Activated gamma-delta T cell treated with anti-CD3 and anti-CD28 coated beads, Interleukin-2, amount 50 U/mL, for 16 hours (primary cell): ENCODE data around the gene SLMAP.
"Not testable (repeated sequence)": the region's sequence is repeated elsewhere in the genome, so short reads cannot be mapped to it uniquely, and the experiment has no call there.

Experiments
- DNase-seq: peaks from one replicate; pipeline ENCODE4 v3.0.0-alpha.2; 2020; ENCODE audit warnings: low read depth

SLMAP gene

DNA sequence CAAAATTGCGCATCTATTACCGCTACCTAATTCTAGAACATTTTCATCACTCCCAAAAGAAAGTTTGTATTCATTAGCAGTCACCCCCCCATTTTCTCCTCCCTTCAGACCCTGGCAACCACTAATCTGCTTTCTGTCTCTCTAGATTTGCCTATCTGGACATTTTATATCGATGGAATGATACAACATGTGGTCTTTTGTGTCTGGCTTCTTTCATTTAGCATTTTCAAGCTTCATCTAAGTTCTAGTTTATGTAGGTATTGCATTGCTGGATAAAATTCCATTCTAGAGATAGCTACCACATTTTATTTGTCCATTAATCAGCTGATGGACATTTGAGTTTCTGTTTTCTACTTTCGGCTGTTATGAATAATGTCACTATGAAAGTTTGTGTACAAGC lies 38.4 kb downstream of the SLMAP start:
- DNase-seq, result no peak

- no peak for DNase-seq
These were observed 38.8 kb downstream of the SLMAP start for GRCh38 chr3:57794951-57795350.

DNA sequence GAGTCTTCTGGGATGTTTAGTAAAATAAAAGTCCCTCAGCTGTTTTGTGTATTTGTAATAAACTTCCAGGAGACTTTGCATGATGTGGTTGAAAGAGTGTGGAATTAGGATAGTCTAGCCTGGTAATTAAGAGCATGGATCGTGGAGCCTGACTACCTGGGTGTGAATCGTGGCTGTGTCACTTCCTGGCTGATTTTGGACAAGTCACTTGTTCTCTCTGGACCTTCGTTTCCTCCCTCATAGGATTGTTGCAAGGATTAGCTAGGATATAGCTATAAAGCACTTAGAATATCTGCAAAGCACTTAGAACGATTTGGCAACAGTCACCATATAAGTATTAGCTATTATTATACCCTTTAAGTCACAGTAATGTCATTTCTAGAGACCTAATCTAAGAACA lies 40.2 kb downstream of the SLMAP start:
- DNase-seq, result no peak

DNA sequence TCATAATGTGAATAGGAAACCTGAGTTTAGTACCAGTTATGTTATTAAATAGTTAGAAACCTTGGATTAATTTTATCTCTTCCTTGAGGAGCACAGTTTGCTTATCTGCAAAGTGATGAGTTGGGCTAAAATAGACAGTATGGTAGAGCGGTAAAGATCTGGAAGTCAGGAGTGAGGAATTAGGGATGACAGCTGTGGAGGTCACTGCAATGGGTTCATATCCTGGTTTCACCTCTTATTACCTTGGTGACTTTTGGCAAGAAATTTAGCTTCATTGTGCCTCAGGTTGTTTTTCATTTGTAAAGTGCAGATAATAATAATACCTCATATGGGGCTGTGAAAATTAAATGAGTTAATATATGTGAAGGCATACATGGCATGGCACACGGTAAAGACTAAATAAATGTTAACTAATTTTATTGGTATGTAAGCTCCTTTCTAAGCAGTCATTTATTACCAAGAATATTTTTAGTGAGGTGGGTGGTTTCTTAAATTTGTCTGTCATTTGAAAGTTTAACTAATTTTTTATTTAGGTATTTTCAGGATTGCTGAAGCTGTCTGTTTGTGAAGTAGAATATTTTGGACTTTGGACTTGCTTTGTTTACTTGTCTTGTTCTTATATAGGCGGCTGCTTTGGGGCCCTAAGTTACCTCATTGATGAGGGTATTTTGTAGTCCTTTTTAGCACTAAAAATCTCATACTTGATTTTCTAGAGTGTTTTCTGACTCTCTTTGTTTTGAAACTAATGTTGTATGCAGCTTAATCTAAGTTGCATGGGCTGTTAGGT lies 41.8 kb downstream of the SLMAP start:
- DNase-seq, result no peak

- DNase-seq, result no peak
These were observed 47.6 kb downstream of the SLMAP start for GRCh38 chr3:57803647-57804081.

GRCh38 chr3:57805266-57805665 lies 49.2 kb downstream of the SLMAP start:
- DNase-seq, result no peak

DNA sequence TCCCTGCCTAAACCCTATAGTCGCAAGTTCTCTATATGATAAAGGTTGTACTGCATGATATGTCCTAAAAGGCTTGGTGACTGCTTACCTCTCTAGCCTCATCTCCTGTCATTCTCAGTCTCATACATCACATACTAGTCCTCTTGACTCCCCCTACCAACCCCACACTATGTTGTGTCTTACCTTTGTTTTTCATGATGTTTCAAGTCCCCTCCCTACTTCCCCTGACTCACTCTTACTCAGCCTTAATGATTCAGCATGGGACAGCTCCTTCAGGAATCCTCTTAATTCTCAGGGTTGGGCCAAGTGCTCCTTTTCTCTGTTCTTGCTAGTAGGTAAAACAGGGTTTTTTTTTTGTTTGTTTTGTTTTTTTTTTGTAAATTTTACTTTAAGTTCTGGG lies 49.6 kb downstream of the SLMAP start:
- no peak for DNase-seq

- DNase-seq, result not testable (repeated sequence)
These were observed 50.1 kb downstream of the SLMAP start for GRCh38 chr3:57806195-57806594.

- DNase-seq, result no peak
These were observed 53.0 kb downstream of the SLMAP start for GRCh38 chr3:57808961-57809608.

DNA sequence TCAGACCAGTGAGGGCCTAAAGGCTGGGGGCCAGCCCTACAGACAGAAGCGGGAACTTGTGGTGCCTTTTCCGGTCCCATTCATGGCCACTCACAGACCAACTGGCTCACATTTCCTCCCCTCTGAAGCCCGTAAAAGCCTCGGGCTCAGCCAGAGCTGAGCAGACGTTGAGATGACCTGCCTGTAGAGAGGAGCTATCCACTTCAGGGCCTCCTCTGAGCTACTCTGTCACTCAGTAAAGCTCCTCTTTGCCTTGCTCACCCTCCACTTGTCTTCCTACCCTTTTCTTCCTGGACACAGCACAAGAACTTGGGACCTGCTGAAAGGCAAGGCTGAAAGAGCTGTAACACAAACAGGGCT lies 53.5 kb downstream of the SLMAP start:
- DNase-seq, result no peak

DNA sequence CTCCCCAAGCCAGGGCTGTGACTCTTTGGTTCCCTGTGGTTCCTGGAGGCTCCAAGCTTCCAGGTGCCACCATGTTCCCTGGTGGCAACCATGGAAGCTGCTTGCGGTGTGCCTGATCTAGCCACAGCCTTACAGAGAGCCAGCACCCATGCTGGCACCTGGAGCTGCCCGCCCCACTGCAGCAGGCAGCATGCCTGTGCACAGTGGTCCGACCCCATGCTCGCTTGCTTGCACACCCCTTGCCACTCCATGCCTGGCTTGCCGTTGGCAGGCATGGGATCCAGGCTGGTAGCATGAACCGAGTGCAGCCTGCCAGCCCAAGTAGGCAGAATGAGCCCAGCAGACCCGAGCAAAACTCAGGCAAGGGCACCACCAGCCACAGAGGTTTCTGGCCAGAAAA lies 53.9 kb downstream of the SLMAP start:
- DNase-seq, result no peak

- DNase-seq, result no peak
These were observed 54.5 kb downstream of the SLMAP start for GRCh38 chr3:57810471-57811137.

GRCh38 chr3:57815036-57815435 lies 58.9 kb downstream of the SLMAP start:
- peak; percentile 8 for DNase-seq

- DNase-seq, result no peak
These were observed 60.5 kb downstream of the SLMAP start for GRCh38 chr3:57816471-57817095.

GRCh38 chr3:57818772-57819171 lies 62.7 kb downstream of the SLMAP start:
- DNase-seq, result no peak

- DNase-seq, result no peak
These were observed 64.4 kb downstream of the SLMAP start for GRCh38 chr3:57820479-57820878.

- no peak for DNase-seq
These were observed 65.7 kb downstream of the SLMAP start for GRCh38 chr3:57821765-57822164.

GRCh38 chr3:57822686-57823085 lies 66.6 kb downstream of the SLMAP start:
- DNase-seq, result no peak

DNA sequence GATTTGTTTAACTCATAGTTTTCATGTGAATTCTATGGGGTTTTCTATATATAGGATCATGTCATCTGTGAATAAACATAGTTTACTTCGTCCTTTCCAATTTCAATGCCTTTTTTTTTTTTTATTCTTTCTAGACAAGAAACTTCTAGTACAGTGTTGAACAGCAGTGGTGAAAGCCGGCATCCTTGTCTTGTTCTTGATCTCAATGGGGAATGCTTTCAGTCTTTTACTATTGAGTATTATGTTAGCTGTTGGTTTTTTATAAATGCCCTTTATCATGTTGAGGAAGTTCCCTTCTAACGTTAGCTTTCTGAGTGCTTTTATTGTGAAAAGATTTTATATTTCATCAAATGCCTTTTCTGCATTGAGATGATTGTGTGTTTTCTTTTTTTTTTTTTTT lies 69.0 kb downstream of the SLMAP start:
- no peak for DNase-seq

- no peak for DNase-seq
These were observed 70.3 kb downstream of the SLMAP start for GRCh38 chr3:57826245-57826951.

DNA sequence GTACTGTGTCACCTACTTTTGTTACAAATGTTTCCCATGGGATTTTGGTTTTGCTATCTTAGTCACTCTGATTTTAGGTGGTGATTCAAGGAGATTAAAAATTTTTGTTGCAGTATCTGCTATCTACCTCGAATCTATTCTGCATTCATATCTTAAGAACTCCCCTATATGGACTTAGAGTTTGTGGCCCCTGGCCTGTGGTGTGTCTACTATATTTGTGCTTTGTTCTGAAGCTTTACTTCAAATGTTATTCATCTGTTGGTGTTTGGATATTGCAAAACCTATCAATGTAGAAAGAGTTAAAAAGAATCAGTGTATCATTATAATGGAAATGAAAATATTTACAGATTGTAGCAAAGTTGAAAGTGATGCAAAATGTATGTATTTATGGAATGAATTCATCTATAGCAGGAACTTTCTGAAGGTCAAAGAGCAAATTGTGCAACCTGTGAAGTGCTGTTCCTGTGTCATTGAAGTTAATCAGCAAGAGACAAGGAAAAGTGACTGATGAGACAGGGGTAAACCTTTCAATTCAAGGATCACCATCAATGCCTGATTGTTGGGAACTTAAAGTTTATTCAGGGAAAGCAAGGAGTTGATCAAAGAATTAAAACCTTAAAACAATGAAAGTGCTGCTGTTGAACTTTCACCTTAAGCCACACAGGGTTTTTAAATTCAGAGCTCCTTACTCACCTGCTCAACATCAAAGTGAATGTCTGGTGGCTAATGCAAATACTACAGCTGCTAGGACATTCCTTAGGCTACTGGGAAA lies 71.0 kb downstream of the SLMAP start:
- no peak for DNase-seq
